Keratinocyte (primary cell): ENCODE data around the gene CXCR4. TPM values are rescaled to one million over a fixed set of nuclear protein-coding genes. Genes with fewer than 3 reads are reported as not detected.

Experiments
- DNase-seq: peaks from one replicate; pipeline ENCODE4 v3.0.0-alpha.2; 2011; ENCODE audit warnings: low read depth, missing footprints, low spot score
- FAIRE-seq: peaks from 2 replicates; lab custom pipeline; 2011; peaks lifted over from hg19 to GRCh38; lab: Jason Lieb, UNC
- H2AFZ ChIP-seq: 2 replicates; pipeline ENCODE4 v1.6.0; 2012; ENCODE audit warnings: low read length, control low read depth, inconsistent platforms; ENCODE audit not compliant: control insufficient read depth
- H3K27ac ChIP-seq: 2 replicates; pipeline ENCODE4 v1.5.1; 2011; ENCODE audit warnings: low read length; ENCODE audit not compliant: control insufficient read depth, insufficient read depth
- H3K27me3 ChIP-seq: 3 replicates; pipeline ENCODE4 v1.6.0; 2011; ENCODE audit warnings: low read length; ENCODE audit not compliant: control insufficient read depth, insufficient read depth; ENCODE audit errors: extremely low read depth
- H3K36me3 ChIP-seq, 2 experiments: 2 replicates in 1 of 2; 3 replicates in 1 of 2; pipeline ENCODE4 v1.5.1; 2011; ENCODE audit warnings: low read length in 2 of 2, mild to moderate bottlenecking in 1 of 2; ENCODE audit not compliant: control insufficient read depth in 2 of 2, insufficient read depth in 2 of 2; ENCODE audit errors: extremely low read depth in 1 of 2
- H3K4me1 ChIP-seq: 3 replicates; pipeline ENCODE4 v1.5.1; 2011; ENCODE audit warnings: low read length; ENCODE audit not compliant: control insufficient read depth, insufficient read depth; ENCODE audit errors: extremely low read depth
- H3K4me2 ChIP-seq: 3 replicates; pipeline ENCODE4 v1.6.0; 2011; ENCODE audit warnings: low read depth, low read length; ENCODE audit not compliant: control insufficient read depth, insufficient read depth; ENCODE audit errors: extremely low read depth
- H3K4me3 ChIP-seq, 3 experiments: fragments of 200-600 bp in 1 of 3; sonication (generic) in 1 of 3; 2 replicates in 2 of 3; 3 replicates in 1 of 3; pipeline ENCODE4 v1.5.1; 2011 to 2016; ENCODE audit warnings: low read length in 3 of 3, mild to moderate bottlenecking in 3 of 3, control low read depth in 2 of 3, inconsistent platforms in 1 of 3, low read depth in 1 of 3, mixed read lengths in 1 of 3, mixed run types in 1 of 3, moderate library complexity in 1 of 3; ENCODE audit not compliant: control insufficient read depth in 2 of 3, insufficient read depth in 2 of 3; ENCODE audit errors: extremely low read depth in 1 of 3
- H3K79me2 ChIP-seq: 2 replicates; pipeline ENCODE4 v1.6.0; 2012; ENCODE audit warnings: low read length; ENCODE audit not compliant: control insufficient read depth, insufficient read depth
- H3K9ac ChIP-seq: 3 replicates; pipeline ENCODE4 v1.6.0; 2011; ENCODE audit warnings: low read length; ENCODE audit not compliant: control insufficient read depth, insufficient read depth; ENCODE audit errors: extremely low read depth
- H3K9me1 ChIP-seq: 3 replicates; pipeline ENCODE4 v1.6.0; 2011; ENCODE audit warnings: low read length; ENCODE audit not compliant: control insufficient read depth, insufficient read depth; ENCODE audit errors: extremely low read depth
- H3K9me3 ChIP-seq: 2 replicates; pipeline ENCODE4 v1.5.1; 2012; ENCODE audit warnings: low read depth, low read length; ENCODE audit not compliant: control insufficient read depth
- H4K20me1 ChIP-seq: 3 replicates; pipeline ENCODE4 v1.6.0; 2011; ENCODE audit warnings: low read length; ENCODE audit not compliant: control insufficient read depth, insufficient read depth; ENCODE audit errors: extremely low read depth
- EZH2 ChIP-seq: IDR thresholded peaks from one replicate; pipeline ENCODE4 v1.6.1; 2012; ENCODE audit warnings: inconsistent platforms, mild to moderate bottlenecking, low read length, moderate library complexity
- dilution Hi-C: fragments of 300-500 bp; cut with MboI; formaldehyde crosslinking; loops from one replicate; pipeline ENCODE4 v1.7.0; 2020; ENCODE audit warnings: low sequenced_read_pairs; ENCODE audit not compliant: extremely low pct_ligation_motif_present
- polyA plus RNA-seq, 5 experiments: library from polyadenylated mRNA; depleted of rRNA in 3 of 5; stranded (reverse) in 3 of 5; stranded (forward) in 1 of 5; unstranded in 1 of 5; fragments of >200 nt; gene quantifications; 1 replicate in 1 of 5; 2 replicates in 3 of 5; 3 replicates in 1 of 5; pipeline versions ENCODE4 v1.2.1 to v1.2.3, GENCODE V29; 2011 to 2012; ENCODE audit warnings: missing spikeins in 2 of 5, low read depth in 1 of 5, low replicate concordance in 1 of 5
- TF ChIP-seq, protein P1 (sequence below), 3 experiments: IDR thresholded peaks in 1 of 3; conservative IDR thresholded peaks in 1 of 3; optimal IDR thresholded peaks in 1 of 3; 2 replicates in 2 of 3; 3 replicates in 1 of 3; pipeline versions ENCODE3 to v1.5.1; 2011; ENCODE audit warnings: low read length in 3 of 3, mild to moderate bottlenecking in 3 of 3, moderate library complexity in 2 of 3, control low read depth in 1 of 3, inconsistent platforms in 1 of 3; ENCODE audit not compliant: insufficient read depth in 2 of 3; ENCODE audit errors: extremely low read depth in 1 of 3

Gene CXCR4
- polyA plus RNA-seq, 1 donor (not counting 4 experiments of a cell fraction or from before 2014, with no cell fraction given) = 0.08 TPM

DNA sequence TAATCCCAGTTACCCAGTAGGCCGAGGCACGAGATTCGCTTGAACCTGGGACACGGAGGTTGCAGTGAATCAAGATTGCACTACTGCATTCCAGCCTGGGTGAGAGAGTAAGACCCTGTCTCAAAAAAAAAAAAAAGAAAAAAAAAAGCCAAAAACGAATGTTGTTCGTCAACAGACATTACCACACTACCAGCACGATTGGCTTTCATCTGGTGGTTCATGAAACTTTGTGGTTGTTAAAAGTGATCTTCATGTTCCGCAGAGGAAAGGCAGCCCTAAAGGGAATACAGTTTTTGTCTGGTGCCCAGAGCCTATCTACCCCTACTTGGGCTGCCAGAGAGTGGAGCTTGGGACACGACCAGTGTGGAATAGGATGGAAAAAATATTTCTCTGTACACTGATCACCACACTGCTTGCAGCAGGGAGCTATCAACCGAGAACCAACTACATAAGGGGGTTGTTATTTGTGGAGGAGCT, 13.6 kb upstream of the CXCR4 start:
- Histone ChIP-seq H3K79me2 (no peaks in the 10 kb centered on the region), H3K4me2 (no peak overlapping the region), H3K27me3 (peaks cover 9% of the 10 kb centered on the region), H3K9me3 (no peaks in the 10 kb centered on the region), H3K36me3 (no peaks in the 10 kb centered on the region), H3K9me1 (no peaks in the 10 kb centered on the region), H3K9ac (no peak overlapping the region), H2AFZ (no peak overlapping the region), H3K4me1 (no peaks in the 10 kb centered on the region), H3K27ac (no peak overlapping the region), H3K4me3 (no peak overlapping the region), H4K20me1 (no peaks in the 10 kb centered on the region)
- dilution Hi-C loops = no loop called here
- TF ChIP-seq, protein P1, sequence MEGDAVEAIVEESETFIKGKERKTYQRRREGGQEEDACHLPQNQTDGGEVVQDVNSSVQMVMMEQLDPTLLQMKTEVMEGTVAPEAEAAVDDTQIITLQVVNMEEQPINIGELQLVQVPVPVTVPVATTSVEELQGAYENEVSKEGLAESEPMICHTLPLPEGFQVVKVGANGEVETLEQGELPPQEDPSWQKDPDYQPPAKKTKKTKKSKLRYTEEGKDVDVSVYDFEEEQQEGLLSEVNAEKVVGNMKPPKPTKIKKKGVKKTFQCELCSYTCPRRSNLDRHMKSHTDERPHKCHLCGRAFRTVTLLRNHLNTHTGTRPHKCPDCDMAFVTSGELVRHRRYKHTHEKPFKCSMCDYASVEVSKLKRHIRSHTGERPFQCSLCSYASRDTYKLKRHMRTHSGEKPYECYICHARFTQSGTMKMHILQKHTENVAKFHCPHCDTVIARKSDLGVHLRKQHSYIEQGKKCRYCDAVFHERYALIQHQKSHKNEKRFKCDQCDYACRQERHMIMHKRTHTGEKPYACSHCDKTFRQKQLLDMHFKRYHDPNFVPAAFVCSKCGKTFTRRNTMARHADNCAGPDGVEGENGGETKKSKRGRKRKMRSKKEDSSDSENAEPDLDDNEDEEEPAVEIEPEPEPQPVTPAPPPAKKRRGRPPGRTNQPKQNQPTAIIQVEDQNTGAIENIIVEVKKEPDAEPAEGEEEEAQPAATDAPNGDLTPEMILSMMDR (optimal IDR thresholded peaks at IDR 0.05 in 1 of 3, IDR thresholded peaks at IDR 0.05 in 1 of 3, conservative IDR thresholded peaks at IDR 0.05 in 1 of 3; ENCODE audit: extremely low read depth in 1 of 3, insufficient read depth in 2 of 3, low read length in 3 of 3) = no peak
- TF ChIP-seq EZH2 = no peak
- no peak for FAIRE-seq
- DNase-seq = no peak

GRCh38 chr2:136130511-136130910, 12.6 kb upstream of the CXCR4 start:
- H3K4me1 ChIP-seq = no peaks in the 10 kb centered on the region
- no peaks in the 10 kb centered on the region for H3K79me2 ChIP-seq
- no peak overlapping the region for H3K4me2 ChIP-seq
- no peaks in the 10 kb centered on the region for H4K20me1 ChIP-seq
- no peak overlapping the region for H3K4me3 ChIP-seq
- no peak overlapping the region for H3K9ac ChIP-seq
- H3K27me3 ChIP-seq = peaks cover 18% of the 10 kb centered on the region
- no peak overlapping the region for H2AFZ ChIP-seq
- FAIRE-seq = no peak
- TF ChIP-seq EZH2 = no peak
- TF ChIP-seq, protein P1 (optimal IDR thresholded peaks at IDR 0.05 in 1 of 3, IDR thresholded peaks at IDR 0.05 in 1 of 3, conservative IDR thresholded peaks at IDR 0.05 in 1 of 3; ENCODE audit: extremely low read depth in 1 of 3, insufficient read depth in 2 of 3, low read length in 3 of 3) = no peak
- DNase-seq = no peak
- no peak overlapping the region for H3K27ac ChIP-seq
- H3K9me3 ChIP-seq = no peaks in the 10 kb centered on the region
- no peaks in the 10 kb centered on the region for H3K36me3 ChIP-seq
- H3K9me1 ChIP-seq = no peaks in the 10 kb centered on the region
- dilution Hi-C loops = no loop called here
